Osteoblast (primary cell): ENCODE results near the gene ERCC3. TPM values are rescaled to one million over a fixed set of nuclear protein-coding genes. Genes with fewer than 3 reads are reported as not detected.

Experiments
- DNase-seq: peaks from one replicate; pipeline ENCODE4 v3.0.0; 2011; ENCODE audit warnings: low spot score, mixed read lengths; ENCODE audit not compliant: insufficient read length; ENCODE audit errors: missing footprints
- H2AFZ ChIP-seq: 2 replicates; pipeline ENCODE4 v1.6.0; 2011; ENCODE audit warnings: mild to moderate bottlenecking, low read length
- H3K27ac ChIP-seq: 2 replicates; pipeline ENCODE4 v1.5.1; 2011; ENCODE audit warnings: mild to moderate bottlenecking, low read depth, low read length, moderate library complexity
- H3K27me3 ChIP-seq: 2 replicates; pipeline ENCODE4 v1.6.0; 2012; ENCODE audit warnings: mild to moderate bottlenecking, control low read depth, inconsistent platforms, low read length, moderate library complexity; ENCODE audit not compliant: insufficient read depth
- H3K36me3 ChIP-seq: 2 replicates; pipeline ENCODE4 v1.5.1; 2011; ENCODE audit warnings: mild to moderate bottlenecking, low read length, control low read depth, moderate library complexity; ENCODE audit not compliant: insufficient read depth
- H3K4me1 ChIP-seq: 2 replicates; pipeline ENCODE4 v1.5.1; 2011; ENCODE audit warnings: mild to moderate bottlenecking, low read length, control low read depth, moderate library complexity; ENCODE audit not compliant: insufficient read depth
- H3K4me2 ChIP-seq: 2 replicates; pipeline ENCODE4 v1.6.0; 2011; ENCODE audit warnings: mild to moderate bottlenecking, low read length; ENCODE audit not compliant: insufficient read depth
- H3K4me3 ChIP-seq: fragments of 200-600 bp; sonication (generic); 3 replicates; pipeline ENCODE4 v1.5.1; 2012; ENCODE audit warnings: mild to moderate bottlenecking, low read length, inconsistent platforms; ENCODE audit not compliant: insufficient read depth
- H3K79me2 ChIP-seq: 2 replicates; pipeline ENCODE4 v1.6.0; 2012; ENCODE audit warnings: mild to moderate bottlenecking, low read length, control low read depth, inconsistent platforms; ENCODE audit not compliant: insufficient read depth
- H3K9me3 ChIP-seq: 2 replicates; pipeline ENCODE4 v1.5.1; 2011; ENCODE audit warnings: low read depth, low read length, control low read depth
- H4K20me1 ChIP-seq: 2 replicates; pipeline ENCODE4 v1.6.0; 2012; ENCODE audit warnings: mild to moderate bottlenecking, low read length, control low read depth; ENCODE audit not compliant: insufficient read depth
- total RNA-seq: library from RNA; depleted of rRNA; stranded (reverse); fragments of >200 nt; gene quantifications from 2 replicates; pipeline ENCODE4 v1.2.3, GENCODE V29; 2012
- TF ChIP-seq, protein P1 (sequence below): IDR thresholded peaks from 2 replicates; pipeline ENCODE4 v1.5.1; 2011; ENCODE audit warnings: mild to moderate bottlenecking, low read depth, low read length, moderate library complexity; ENCODE audit errors: extremely low read depth

ERCC3 gene
- total RNA-seq, 1 donor = 43.1 TPM

DNA sequence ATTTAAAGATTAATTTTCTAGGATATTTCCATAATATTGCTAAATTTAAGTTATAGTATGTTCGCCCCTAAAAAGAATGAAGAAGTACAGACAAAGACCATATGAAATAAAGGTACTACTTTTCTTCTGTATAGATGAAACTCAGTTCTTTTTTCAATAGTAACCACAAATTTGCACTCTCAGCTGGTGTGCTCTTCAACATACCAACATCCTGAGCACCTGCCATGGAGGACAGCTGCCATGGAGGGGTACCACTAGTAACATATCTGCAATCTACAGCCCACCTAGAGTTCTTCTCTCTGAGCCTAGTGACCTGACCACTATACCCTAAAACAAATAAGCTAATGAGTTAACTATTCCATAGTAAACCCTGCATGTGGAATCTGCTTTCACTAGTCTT lies 36.8 kb upstream of the ERCC3 start:
- Histone ChIP-seq H3K9me3 (no peaks in the 10 kb centered on the region), H3K27ac (no peak overlapping the region), H4K20me1 (no peaks in the 10 kb centered on the region), H3K4me3 (no peak overlapping the region), H3K4me1 (no peaks in the 10 kb centered on the region), H3K27me3 (no peaks in the 10 kb centered on the region), H3K4me2 (no peak overlapping the region), H3K36me3 (peaks cover 16% of the 10 kb centered on the region), H2AFZ (no peak overlapping the region), H3K79me2 (no peaks in the 10 kb centered on the region)
- no peak for DNase-seq
- TF ChIP-seq, protein P1, sequence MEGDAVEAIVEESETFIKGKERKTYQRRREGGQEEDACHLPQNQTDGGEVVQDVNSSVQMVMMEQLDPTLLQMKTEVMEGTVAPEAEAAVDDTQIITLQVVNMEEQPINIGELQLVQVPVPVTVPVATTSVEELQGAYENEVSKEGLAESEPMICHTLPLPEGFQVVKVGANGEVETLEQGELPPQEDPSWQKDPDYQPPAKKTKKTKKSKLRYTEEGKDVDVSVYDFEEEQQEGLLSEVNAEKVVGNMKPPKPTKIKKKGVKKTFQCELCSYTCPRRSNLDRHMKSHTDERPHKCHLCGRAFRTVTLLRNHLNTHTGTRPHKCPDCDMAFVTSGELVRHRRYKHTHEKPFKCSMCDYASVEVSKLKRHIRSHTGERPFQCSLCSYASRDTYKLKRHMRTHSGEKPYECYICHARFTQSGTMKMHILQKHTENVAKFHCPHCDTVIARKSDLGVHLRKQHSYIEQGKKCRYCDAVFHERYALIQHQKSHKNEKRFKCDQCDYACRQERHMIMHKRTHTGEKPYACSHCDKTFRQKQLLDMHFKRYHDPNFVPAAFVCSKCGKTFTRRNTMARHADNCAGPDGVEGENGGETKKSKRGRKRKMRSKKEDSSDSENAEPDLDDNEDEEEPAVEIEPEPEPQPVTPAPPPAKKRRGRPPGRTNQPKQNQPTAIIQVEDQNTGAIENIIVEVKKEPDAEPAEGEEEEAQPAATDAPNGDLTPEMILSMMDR = no peak

DNA sequence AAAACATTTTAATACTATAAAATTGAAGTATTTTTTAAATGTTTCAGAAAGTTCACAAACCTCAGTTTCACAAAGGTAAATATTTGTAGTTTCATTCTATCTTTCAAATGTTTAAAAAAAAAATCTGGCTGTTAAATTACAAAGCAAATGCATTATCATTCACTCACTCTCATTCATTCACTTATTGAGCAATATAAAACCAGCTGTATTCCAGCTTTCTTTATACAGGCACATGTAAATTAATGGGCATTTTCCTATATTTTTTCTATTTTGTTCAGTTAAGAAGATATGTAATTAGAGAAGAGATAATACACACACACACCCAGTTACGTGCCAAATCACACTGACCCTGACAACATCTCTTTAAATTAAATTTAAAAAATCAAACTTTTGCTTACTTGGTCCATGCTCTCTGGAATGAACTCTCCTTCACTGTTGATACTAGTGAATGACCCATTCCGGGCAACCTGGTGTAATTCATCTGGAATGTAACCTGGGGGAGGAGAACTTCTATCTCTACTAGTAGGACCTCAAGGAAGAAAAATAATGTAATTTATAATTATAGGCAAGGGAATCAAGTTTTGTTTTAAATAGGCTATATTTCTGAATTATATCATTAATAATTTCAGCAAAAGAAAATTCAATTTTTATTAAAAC lies 32.5 kb upstream of the ERCC3 start:
- DNase-seq = no peak

GRCh38 chr2:127324635-127325034 lies 30.7 kb upstream of the ERCC3 start:
- DNase-seq = no peak
- peaks cover 33% of the 10 kb centered on the region for H3K36me3 ChIP-seq
- no peak overlapping the region for H2AFZ ChIP-seq
- no peak overlapping the region for H3K27ac ChIP-seq
- no peaks in the 10 kb centered on the region for H3K79me2 ChIP-seq
- H3K27me3 ChIP-seq = no peaks in the 10 kb centered on the region
- H3K9me3 ChIP-seq = no peaks in the 10 kb centered on the region
- no peak overlapping the region for H3K4me2 ChIP-seq
- TF ChIP-seq, protein P1 = peak; percentile 69
- peaks cover 2% of the 10 kb centered on the region for H4K20me1 ChIP-seq
- H3K4me3 ChIP-seq = no peak overlapping the region
- peaks cover 4% of the 10 kb centered on the region for H3K4me1 ChIP-seq

More for the DNA sequence above, 32.5 kb upstream of the ERCC3 start:
- Histone ChIP-seq H3K4me2 (no peak overlapping the region), H3K4me3 (no peak overlapping the region), H3K4me1 (no peaks in the 10 kb centered on the region), H3K9me3 (no peaks in the 10 kb centered on the region), H3K79me2 (no peaks in the 10 kb centered on the region), H2AFZ (no peak overlapping the region), H3K27me3 (no peaks in the 10 kb centered on the region), H4K20me1 (peaks cover 2% of the 10 kb centered on the region), H3K27ac (no peak overlapping the region), H3K36me3 (peaks cover 33% of the 10 kb centered on the region)
- TF ChIP-seq, protein P1 = no peak

- Histone ChIP-seq H4K20me1 (peaks cover 2% of the 10 kb centered on the region), H3K79me2 (peaks cover 2% of the 10 kb centered on the region), H3K27ac (no peak overlapping the region), H3K4me2 (no peak overlapping the region), H3K27me3 (no peaks in the 10 kb centered on the region), H3K4me1 (peaks cover 4% of the 10 kb centered on the region), H2AFZ (no peak overlapping the region), H3K36me3 (peaks cover 40% of the 10 kb centered on the region), H3K4me3 (no peak overlapping the region), H3K9me3 (no peaks in the 10 kb centered on the region)
- DNase-seq = no peak
- TF ChIP-seq, protein P1 = no peak
Observed at GRCh38 chr2:127321303-127321702, 27.4 kb upstream of the ERCC3 start.
